Endothelial cell (in vitro differentiated cells): ENCODE measurements around the gene NEURL1B. TPM values are rescaled to one million over a fixed set of nuclear protein-coding genes. Genes with fewer than 3 reads are reported as not detected.
A peak's percentile ranks its signal among the peaks of the same experiment; 100 is the strongest.

Experiments used
- DNase-seq: peaks from one replicate; pipeline ENCODE4 v3.0.0; 2021; ENCODE audit warnings: low spot score
- H3K27ac Mint-ChIP-seq: one replicate; pipeline ENCODE4 v1.8.0; 2021; ENCODE audit warnings: mixed read lengths, inconsistent platforms; ENCODE audit not compliant: unreplicated experiment
- H3K27me3 Mint-ChIP-seq: one replicate; pipeline ENCODE4 v1.8.0; 2021; ENCODE audit warnings: mild to moderate bottlenecking, moderate library complexity, mixed read lengths, inconsistent platforms; ENCODE audit not compliant: unreplicated experiment
- H3K36me3 Mint-ChIP-seq: one replicate; pipeline ENCODE4 v1.8.0; 2021; ENCODE audit warnings: mild to moderate bottlenecking, low read depth, mixed read lengths, inconsistent platforms; ENCODE audit not compliant: unreplicated experiment
- H3K4me1 Mint-ChIP-seq: one replicate; pipeline ENCODE4 v1.8.0; 2021; ENCODE audit warnings: mild to moderate bottlenecking, mixed read lengths, inconsistent platforms; ENCODE audit not compliant: unreplicated experiment
- H3K4me3 Mint-ChIP-seq: one replicate; pipeline ENCODE4 v1.8.0; 2021; ENCODE audit warnings: mild to moderate bottlenecking, mixed read lengths, inconsistent platforms; ENCODE audit not compliant: unreplicated experiment
- H3K9me3 Mint-ChIP-seq: one replicate; pipeline ENCODE4 v1.8.0; 2021; ENCODE audit warnings: mixed read lengths, inconsistent platforms; ENCODE audit not compliant: unreplicated experiment
- total RNA-seq: library from RNA; stranded (reverse); fragmentation: NEBNext Ultra II Directional; extraction: Animal tissue kit (Norgen Biotek cat#: 25700); gene quantifications from one replicate; pipeline ENCODE4 v1.2.1, GENCODE V29; 2021; ENCODE audit not compliant: unreplicated experiment
- TF ChIP-seq, protein P1 (sequence below): fragments of 200-600 bp; sonication (generic); IDR thresholded peaks from one replicate; pipeline ENCODE4 v1.5.0; 2021; ENCODE audit warnings: antibody characterized with exemption; ENCODE audit not compliant: unreplicated experiment

NEURL1B gene
- total RNA-seq, 1 donor from 2014 or later = 0.13 TPM

DNA sequence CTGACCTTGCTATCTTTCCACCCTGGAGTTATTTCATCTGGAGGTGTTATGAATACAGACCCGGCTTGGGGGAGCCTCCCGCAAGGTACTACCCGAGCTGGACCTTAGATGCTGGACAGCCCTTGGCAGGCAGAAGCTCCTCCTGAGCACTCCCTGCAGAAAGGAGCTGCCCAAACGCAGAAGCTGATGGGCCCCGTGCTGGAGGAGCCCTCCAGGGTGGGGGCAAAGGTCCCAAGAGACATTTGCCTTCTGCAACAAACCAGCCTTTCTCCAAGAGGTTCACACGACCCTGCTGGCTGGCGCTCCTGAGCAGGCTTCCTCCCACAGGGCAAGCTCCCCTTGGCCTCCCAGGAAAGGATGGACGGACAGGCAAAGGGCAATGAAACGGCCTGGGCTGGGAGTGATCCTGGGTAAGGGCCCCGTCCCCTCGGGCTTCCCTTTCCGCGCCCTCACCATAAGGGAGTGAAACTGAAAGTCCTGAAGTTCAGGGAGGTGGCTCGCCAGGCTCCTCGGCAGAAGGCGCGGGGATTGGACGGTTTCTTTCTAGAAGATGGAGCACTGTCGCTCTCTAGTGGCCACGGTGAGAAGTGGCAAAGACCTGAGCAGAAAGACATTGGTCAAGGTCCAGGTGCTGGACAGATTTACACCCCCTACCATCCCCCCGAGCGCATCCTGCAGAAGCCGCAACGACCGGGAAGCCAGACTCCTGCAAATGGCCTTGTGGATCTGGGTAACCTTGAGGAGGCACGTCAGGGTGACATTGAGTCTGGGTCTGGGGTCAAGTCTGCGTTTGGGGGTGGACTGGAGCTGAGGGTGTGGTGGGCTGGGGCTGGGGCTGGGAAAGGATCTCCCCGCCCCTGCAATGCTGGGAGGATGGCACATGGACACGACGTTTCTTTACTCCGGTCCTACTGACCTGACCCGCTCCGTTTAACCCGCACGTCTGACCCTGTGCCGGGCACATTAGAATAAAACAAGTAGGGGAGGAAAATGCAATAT, 56.4 kb downstream of the NEURL1B start:
- Mint-ChIP-seq H3K27me3 (peaks cover 10% of the 10 kb centered on the region), H3K27ac (no peak overlapping the region), H3K9me3 (no peaks in the 10 kb centered on the region), H3K4me1 (peaks cover 16% of the 10 kb centered on the region), H3K4me3 (no peak overlapping the region), H3K36me3 (no peaks in the 10 kb centered on the region)
- TF ChIP-seq, protein P1, sequence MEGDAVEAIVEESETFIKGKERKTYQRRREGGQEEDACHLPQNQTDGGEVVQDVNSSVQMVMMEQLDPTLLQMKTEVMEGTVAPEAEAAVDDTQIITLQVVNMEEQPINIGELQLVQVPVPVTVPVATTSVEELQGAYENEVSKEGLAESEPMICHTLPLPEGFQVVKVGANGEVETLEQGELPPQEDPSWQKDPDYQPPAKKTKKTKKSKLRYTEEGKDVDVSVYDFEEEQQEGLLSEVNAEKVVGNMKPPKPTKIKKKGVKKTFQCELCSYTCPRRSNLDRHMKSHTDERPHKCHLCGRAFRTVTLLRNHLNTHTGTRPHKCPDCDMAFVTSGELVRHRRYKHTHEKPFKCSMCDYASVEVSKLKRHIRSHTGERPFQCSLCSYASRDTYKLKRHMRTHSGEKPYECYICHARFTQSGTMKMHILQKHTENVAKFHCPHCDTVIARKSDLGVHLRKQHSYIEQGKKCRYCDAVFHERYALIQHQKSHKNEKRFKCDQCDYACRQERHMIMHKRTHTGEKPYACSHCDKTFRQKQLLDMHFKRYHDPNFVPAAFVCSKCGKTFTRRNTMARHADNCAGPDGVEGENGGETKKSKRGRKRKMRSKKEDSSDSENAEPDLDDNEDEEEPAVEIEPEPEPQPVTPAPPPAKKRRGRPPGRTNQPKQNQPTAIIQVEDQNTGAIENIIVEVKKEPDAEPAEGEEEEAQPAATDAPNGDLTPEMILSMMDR = peak; percentile 81
- peak; percentile 90 for DNase-seq

DNA sequence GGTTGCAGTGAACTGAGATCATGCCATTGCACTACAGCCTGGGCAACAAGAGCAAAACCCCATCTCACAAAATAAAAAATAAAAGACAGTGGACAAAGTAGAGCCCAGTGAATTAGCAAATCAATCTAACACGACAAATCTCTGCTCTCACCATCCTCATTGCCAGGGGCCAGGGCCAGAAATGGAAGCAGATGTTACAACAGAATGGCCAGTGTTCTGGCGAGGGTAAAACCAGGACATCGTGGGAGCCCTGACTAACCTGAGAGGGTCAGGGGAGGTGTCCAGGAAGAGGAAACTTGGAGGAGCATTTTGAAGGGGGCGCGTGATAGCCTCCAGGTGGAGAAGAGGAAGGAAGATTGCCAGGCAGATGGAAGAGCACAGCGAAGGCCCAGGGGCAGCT, 58.4 kb downstream of the NEURL1B start:
- H3K27me3 Mint-ChIP-seq = peaks cover 8% of the 10 kb centered on the region
- H3K27ac Mint-ChIP-seq = no peak overlapping the region
- H3K36me3 Mint-ChIP-seq = no peaks in the 10 kb centered on the region
- no peaks in the 10 kb centered on the region for H3K9me3 Mint-ChIP-seq
- TF ChIP-seq, protein P1 = no peak
- H3K4me3 Mint-ChIP-seq = no peak overlapping the region
- no peak for DNase-seq
- peaks cover 16% of the 10 kb centered on the region for H3K4me1 Mint-ChIP-seq

DNA sequence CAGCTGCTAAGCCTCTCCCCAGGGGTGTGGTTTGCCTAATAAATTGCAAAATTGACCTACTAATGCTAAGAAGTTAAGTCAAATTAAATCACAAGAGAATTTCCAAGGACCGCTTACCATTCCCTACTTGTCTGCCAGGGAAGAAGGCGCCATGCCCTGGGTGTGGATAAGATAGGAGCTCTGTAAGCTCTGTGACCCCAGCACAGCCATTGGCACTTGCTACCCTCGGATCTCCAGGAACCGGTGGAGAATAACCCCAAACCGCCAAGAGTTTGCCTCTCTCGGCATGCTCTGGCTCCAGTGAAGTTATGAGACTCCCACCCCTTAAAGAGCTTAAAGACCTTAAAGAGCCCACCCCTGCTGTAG, 58.9 kb downstream of the NEURL1B start:
- DNase-seq = no peak
- Mint-ChIP-seq H3K9me3 (no peaks in the 10 kb centered on the region), H3K27me3 (peaks cover 6% of the 10 kb centered on the region), H3K27ac (no peak overlapping the region), H3K4me1 (peaks cover 16% of the 10 kb centered on the region), H3K36me3 (no peaks in the 10 kb centered on the region), H3K4me3 (no peak overlapping the region)
- TF ChIP-seq, protein P1 = no peak

DNA sequence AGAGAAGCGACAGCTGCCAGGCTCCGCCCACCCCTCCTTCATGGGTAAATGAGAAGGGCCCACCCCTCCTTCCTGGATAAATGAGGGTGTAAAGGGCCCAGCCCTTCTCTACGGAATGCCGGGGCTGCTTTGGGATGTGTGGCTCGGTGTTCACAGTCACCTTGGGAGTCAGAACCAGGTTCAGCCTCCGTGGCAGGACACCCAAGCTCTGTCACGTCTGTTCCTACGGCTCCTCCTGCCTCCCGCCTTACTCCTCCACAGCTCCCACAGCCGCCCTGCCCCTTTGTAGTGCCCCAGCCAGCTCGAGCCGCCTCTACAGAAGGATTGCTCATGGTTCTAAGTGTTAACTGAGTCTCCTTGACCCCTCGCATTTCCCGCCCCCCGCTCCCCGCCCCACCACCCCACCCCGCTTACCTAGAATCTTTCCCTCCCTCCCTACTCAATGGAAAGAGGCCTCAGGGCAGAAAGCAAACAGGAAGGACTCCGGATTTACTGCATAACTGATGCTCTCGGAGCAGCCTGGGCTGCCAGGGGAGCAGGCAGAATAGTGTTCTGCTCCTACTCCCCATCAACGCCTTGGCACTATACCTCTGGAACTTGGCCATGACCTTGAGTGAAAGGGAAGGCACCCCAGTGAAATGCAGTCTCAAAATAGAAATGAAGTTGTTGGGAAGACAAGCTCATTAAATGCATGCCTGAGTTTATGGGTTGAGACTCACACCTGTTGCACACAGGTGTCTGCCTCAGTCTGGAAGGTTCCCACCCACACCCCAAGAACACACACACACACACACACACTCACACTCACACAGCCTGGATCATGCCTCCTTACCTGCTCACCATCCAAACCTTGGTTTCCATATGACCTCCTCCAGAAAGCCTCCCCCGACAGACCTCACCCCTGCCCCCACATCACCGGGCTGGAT, 59.6 kb downstream of the NEURL1B start:
- Mint-ChIP-seq H3K4me1 (peaks cover 17% of the 10 kb centered on the region), H3K9me3 (no peaks in the 10 kb centered on the region), H3K36me3 (no peaks in the 10 kb centered on the region), H3K27me3 (peaks cover 6% of the 10 kb centered on the region), H3K27ac (no peak overlapping the region), H3K4me3 (no peak overlapping the region)
- no peak for DNase-seq
- TF ChIP-seq, protein P1 = no peak
